ENCODE measurements around the gene LMAN2L.

The LMAN2L gene

DNA sequence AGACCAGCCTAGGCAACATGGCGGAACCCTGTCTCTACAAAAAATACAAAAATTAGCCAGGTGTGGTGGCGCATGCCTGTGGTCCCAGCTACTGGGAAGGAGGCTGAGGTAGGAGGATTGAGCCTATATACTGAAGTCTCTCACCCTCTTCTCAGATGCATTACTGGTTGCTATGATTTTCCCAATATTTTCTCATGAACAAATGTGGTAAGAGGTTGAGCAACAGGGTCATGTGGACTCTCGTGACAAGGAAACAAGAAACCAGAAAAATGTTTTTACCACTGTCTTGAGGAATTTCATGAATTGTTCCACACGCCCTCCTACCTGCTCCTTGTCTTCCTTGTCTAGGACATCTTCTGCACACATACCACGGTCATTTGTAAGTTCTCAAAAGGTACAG, 12.4 kb downstream of the LMAN2L start:
- H3K9me3 ChIP-seq (replicated peaks in 1 of 2; ENCODE audit: control insufficient read depth in 2 of 2, insufficient read depth in 1 of 2, low read depth in 1 of 2, low read length in 2 of 2) = no peaks in the 10 kb centered on the region
- no peak overlapping the region for H2BK120ac ChIP-seq (ENCODE audit: low read depth, low read length)
- H2BK5ac ChIP-seq (ENCODE audit: low read length) = no peak overlapping the region
- no peak overlapping the region for H2BK12ac ChIP-seq (ENCODE audit: low read length)
- no peak overlapping the region for H2AK5ac ChIP-seq (ENCODE audit: low read depth, low read length)
- H3K4me1 ChIP-seq (ENCODE audit: control insufficient read depth in 2 of 2, insufficient read depth in 1 of 2, low read depth in 1 of 2, low read length in 2 of 2) = no peaks in the 10 kb centered on the region
- H3K14ac ChIP-seq (ENCODE audit: low read length) = no peak overlapping the region
- no peaks in the 10 kb centered on the region for H3K27me3 ChIP-seq (ENCODE audit: control insufficient read depth in 3 of 3, insufficient read depth in 3 of 3, low read depth in 1 of 3, low read length in 3 of 3)
- no peak overlapping the region for H3K23ac ChIP-seq (ENCODE audit: low read depth, low read length, poor library complexity)
- peaks cover 15 to 76% of the 10 kb centered on the region in 2 donors for H3K36me3 ChIP-seq (replicated peaks in 1 of 2; ENCODE audit: control insufficient read depth in 2 of 2, insufficient read depth in 2 of 2, low read length in 2 of 2)
- H4K8ac ChIP-seq (ENCODE audit: low read depth, low read length) = no peak overlapping the region
- no peak for DNase-seq (ENCODE audit: low spot score)
- H3K79me1 ChIP-seq (ENCODE audit: low read depth, low read length) = peaks cover 2% of the 10 kb centered on the region
- no peak overlapping the region for H2AFZ ChIP-seq (ENCODE audit: low read length)
- H3K4me2 ChIP-seq (ENCODE audit: insufficient read depth, low read length, poor library complexity, severe bottlenecking) = no peak overlapping the region
- H3K4me3 ChIP-seq (ENCODE audit: low read length in 2 of 2) = no peak overlapping the region
- H2BK15ac ChIP-seq (ENCODE audit: low read length) = no peak overlapping the region
- H3K9ac ChIP-seq (ENCODE audit: low read depth, low read length, poor library complexity) = no peak overlapping the region
- H3K4ac ChIP-seq (ENCODE audit: low read length) = no peak overlapping the region
- H3K27ac ChIP-seq (replicated peaks; ENCODE audit: low read length) = no peak overlapping the region
- H3K18ac ChIP-seq (ENCODE audit: low read length) = no peak overlapping the region
- WGBS, 2 donors (ENCODE audit: extremely low coverage in 2 of 2, insufficient read length in 2 of 2, insufficient replicate concordance in 1 of 2) = no CpG with 5 or more reads among the region's 5 CpGs
- H4K91ac ChIP-seq (ENCODE audit: low read depth, low read length, poor library complexity) = no peak overlapping the region

GRCh38 chr2:96726131-96726530, 13.7 kb downstream of the LMAN2L start:
- Histone ChIP-seq H3K23ac (ENCODE audit: low read depth, low read length, poor library complexity) (no peak overlapping the region), H2BK5ac (ENCODE audit: low read length) (no peak overlapping the region), H3K4me3 (ENCODE audit: low read length in 2 of 2) (no peak overlapping the region), H4K91ac (ENCODE audit: low read depth, low read length, poor library complexity) (no peak overlapping the region), H3K9ac (ENCODE audit: low read depth, low read length, poor library complexity) (no peak overlapping the region), H4K8ac (ENCODE audit: low read depth, low read length) (no peak overlapping the region), H3K4ac (ENCODE audit: low read length) (no peak overlapping the region), H3K27ac (replicated peaks; ENCODE audit: low read length) (no peak overlapping the region), H3K4me2 (ENCODE audit: insufficient read depth, low read length, poor library complexity, severe bottlenecking) (no peak overlapping the region), H2BK15ac (ENCODE audit: low read length) (no peak overlapping the region), H3K18ac (ENCODE audit: low read length) (no peak overlapping the region), H3K4me1 (ENCODE audit: control insufficient read depth in 2 of 2, insufficient read depth in 1 of 2, low read depth in 1 of 2, low read length in 2 of 2) (no peaks in the 10 kb centered on the region), H2BK120ac (ENCODE audit: low read depth, low read length) (no peak overlapping the region), H2AK5ac (ENCODE audit: low read depth, low read length) (no peak overlapping the region), H3K27me3 (ENCODE audit: control insufficient read depth in 3 of 3, insufficient read depth in 3 of 3, low read depth in 1 of 3, low read length in 3 of 3) (no peaks in the 10 kb centered on the region), H2BK12ac (ENCODE audit: low read length) (no peak overlapping the region), H3K14ac (ENCODE audit: low read length) (no peak overlapping the region), H3K79me1 (ENCODE audit: low read depth, low read length) (peaks cover 2% of the 10 kb centered on the region), H3K9me3 (replicated peaks in 1 of 2; ENCODE audit: control insufficient read depth in 2 of 2, insufficient read depth in 1 of 2, low read depth in 1 of 2, low read length in 2 of 2) (no peaks in the 10 kb centered on the region), H2AFZ (ENCODE audit: low read length) (no peak overlapping the region), H3K36me3 (replicated peaks in 1 of 2; ENCODE audit: control insufficient read depth in 2 of 2, insufficient read depth in 2 of 2, low read length in 2 of 2) (peaks cover 15 to 66% of the 10 kb centered on the region in 2 donors)
- no peak for DNase-seq (ENCODE audit: low spot score)
- WGBS, 2 donors (ENCODE audit: extremely low coverage in 2 of 2, insufficient read length in 2 of 2, insufficient replicate concordance in 1 of 2) = no CpG with 5 or more reads among the region's 4 CpGs

GRCh38 chr2:96716388-96716787, 23.5 kb downstream of the LMAN2L start:
- Histone ChIP-seq H3K14ac (ENCODE audit: low read length) (no peak overlapping the region), H3K4me1 (ENCODE audit: control insufficient read depth in 2 of 2, insufficient read depth in 1 of 2, low read depth in 1 of 2, low read length in 2 of 2) (no peaks in the 10 kb centered on the region), H3K18ac (ENCODE audit: low read length) (no peak overlapping the region), H3K36me3 (replicated peaks in 1 of 2; ENCODE audit: control insufficient read depth in 2 of 2, insufficient read depth in 2 of 2, low read length in 2 of 2) (peaks cover 12 to 83% of the 10 kb centered on the region in 2 donors), H2BK12ac (ENCODE audit: low read length) (no peak overlapping the region), H4K91ac (ENCODE audit: low read depth, low read length, poor library complexity) (no peak overlapping the region), H2BK120ac (ENCODE audit: low read depth, low read length) (no peak overlapping the region), H3K4me3 (ENCODE audit: low read length in 2 of 2) (no peak overlapping the region), H2BK5ac (ENCODE audit: low read length) (no peak overlapping the region), H3K9ac (ENCODE audit: low read depth, low read length, poor library complexity) (no peak overlapping the region), H3K23ac (ENCODE audit: low read depth, low read length, poor library complexity) (no peak overlapping the region), H3K9me3 (replicated peaks in 1 of 2; ENCODE audit: control insufficient read depth in 2 of 2, insufficient read depth in 1 of 2, low read depth in 1 of 2, low read length in 2 of 2) (no peaks in the 10 kb centered on the region), H3K4me2 (ENCODE audit: insufficient read depth, low read length, poor library complexity, severe bottlenecking) (no peak overlapping the region), H3K27ac (replicated peaks; ENCODE audit: low read length) (no peak overlapping the region), H3K27me3 (ENCODE audit: control insufficient read depth in 3 of 3, insufficient read depth in 3 of 3, low read depth in 1 of 3, low read length in 3 of 3) (no peaks in the 10 kb centered on the region), H3K79me1 (ENCODE audit: low read depth, low read length) (no peaks in the 10 kb centered on the region), H2AFZ (ENCODE audit: low read length) (no peak overlapping the region), H4K8ac (ENCODE audit: low read depth, low read length) (no peak overlapping the region), H2BK15ac (ENCODE audit: low read length) (no peak overlapping the region), H2AK5ac (ENCODE audit: low read depth, low read length) (no peak overlapping the region), H3K4ac (ENCODE audit: low read length) (no peak overlapping the region)
- no peak for DNase-seq (ENCODE audit: low spot score)

DNA sequence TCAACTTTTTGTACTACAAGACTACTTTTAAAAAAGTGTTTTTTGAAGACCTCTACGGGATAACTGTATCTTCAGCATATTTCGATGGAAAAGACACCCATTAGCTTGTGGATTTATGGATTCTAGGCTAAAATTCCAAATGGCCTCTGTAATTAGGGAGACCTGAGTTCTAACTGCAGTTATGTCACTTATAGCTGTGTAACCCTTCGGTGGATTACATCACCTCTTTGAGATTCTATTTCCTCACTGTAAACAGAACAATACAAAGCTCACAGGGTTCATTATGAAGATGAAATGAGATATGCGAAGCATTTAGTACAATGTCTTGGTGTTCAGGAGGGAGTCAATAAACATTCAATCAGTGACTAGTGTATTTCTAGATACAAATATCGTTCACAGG, 24.2 kb downstream of the LMAN2L start:
- no peaks in the 10 kb centered on the region for H3K9me3 ChIP-seq (replicated peaks in 1 of 2; ENCODE audit: control insufficient read depth in 2 of 2, insufficient read depth in 1 of 2, low read depth in 1 of 2, low read length in 2 of 2)
- no peak overlapping the region for H3K9ac ChIP-seq (ENCODE audit: low read depth, low read length, poor library complexity)
- H2BK12ac ChIP-seq (ENCODE audit: low read length) = no peak overlapping the region
- no peak overlapping the region for H3K4me2 ChIP-seq (ENCODE audit: insufficient read depth, low read length, poor library complexity, severe bottlenecking)
- H2AFZ ChIP-seq (ENCODE audit: low read length) = no peak overlapping the region
- no peak overlapping the region for H2AK5ac ChIP-seq (ENCODE audit: low read depth, low read length)
- no peak overlapping the region for H3K18ac ChIP-seq (ENCODE audit: low read length)
- no peak overlapping the region for H4K8ac ChIP-seq (ENCODE audit: low read depth, low read length)
- no peak overlapping the region for H4K91ac ChIP-seq (ENCODE audit: low read depth, low read length, poor library complexity)
- no peaks in the 10 kb centered on the region for H3K4me1 ChIP-seq (ENCODE audit: control insufficient read depth in 2 of 2, insufficient read depth in 1 of 2, low read depth in 1 of 2, low read length in 2 of 2)
- H2BK120ac ChIP-seq (ENCODE audit: low read depth, low read length) = no peak overlapping the region
- WGBS, 2 donors (ENCODE audit: extremely low coverage in 2 of 2, insufficient read length in 2 of 2, insufficient replicate concordance in 1 of 2) = no CpG with 5 or more reads among the region's 5 CpGs
- no peaks in the 10 kb centered on the region for H3K27me3 ChIP-seq (ENCODE audit: control insufficient read depth in 3 of 3, insufficient read depth in 3 of 3, low read depth in 1 of 3, low read length in 3 of 3)
- H2BK5ac ChIP-seq (ENCODE audit: low read length) = no peak overlapping the region
- no peak overlapping the region for H3K27ac ChIP-seq (replicated peaks; ENCODE audit: low read length)
- H3K4me3 ChIP-seq (ENCODE audit: low read length in 2 of 2) = no peak overlapping the region
- no peak overlapping the region for H3K4ac ChIP-seq (ENCODE audit: low read length)
- H3K14ac ChIP-seq (ENCODE audit: low read length) = no peak overlapping the region
- no peak overlapping the region for H2BK15ac ChIP-seq (ENCODE audit: low read length)
- peaks cover 18 to 85% of the 10 kb centered on the region in 2 donors for H3K36me3 ChIP-seq (replicated peaks in 1 of 2; ENCODE audit: control insufficient read depth in 2 of 2, insufficient read depth in 2 of 2, low read length in 2 of 2)
- no peak for DNase-seq (ENCODE audit: low spot score)
- H3K79me1 ChIP-seq (ENCODE audit: low read depth, low read length) = no peaks in the 10 kb centered on the region
- no peak overlapping the region for H3K23ac ChIP-seq (ENCODE audit: low read depth, low read length, poor library complexity)

Data from neuronal stem cell (in vitro differentiated cells).